MM.1S (cell line): Measurements from ENCODE around the gene MAP3K1.

Experiments
- DNase-seq: peaks from one replicate; pipeline ENCODE4 v3.0.0-alpha.2; 2015
- H2AFZ ChIP-seq: fragments of 300-600 bp; sonication (generic); 2 replicates; pipeline ENCODE4 v1.6.0; 2016; ENCODE audit warnings: antibody characterized with exemption, low read length
- H3F3A ChIP-seq: fragments of 300-600 bp; sonication (generic); 2 replicates; pipeline ENCODE4 v1.6.1; 2016; ENCODE audit warnings: mild to moderate bottlenecking, antibody characterized with exemption, low read length, moderate library complexity, mixed read lengths; ENCODE audit not compliant: insufficient read depth
- H3K27ac ChIP-seq: fragments of 300-600 bp; sonication (generic); 2 replicates; pipeline ENCODE4 v1.5.1; 2016; ENCODE audit warnings: mild to moderate bottlenecking, low read length
- H3K27me3 ChIP-seq: fragments of 300-600 bp; sonication (generic); replicated peaks from 2 replicates; pipeline ENCODE4 v1.6.0; 2016; ENCODE audit warnings: low read length; ENCODE audit not compliant: insufficient read depth
- H3K36me3 ChIP-seq: fragments of 300-600 bp; sonication (generic); replicated peaks from 2 replicates; pipeline ENCODE4 v1.6.1; 2016; ENCODE audit warnings: mild to moderate bottlenecking, low read length, mixed read lengths; ENCODE audit not compliant: insufficient read depth
- H3K4me1 ChIP-seq: fragments of 300-600 bp; sonication (generic); 2 replicates; pipeline ENCODE4 v1.6.1; 2016; ENCODE audit warnings: low read length, mixed read lengths
- H3K4me2 ChIP-seq: fragments of 300-600 bp; sonication (generic); 2 replicates; pipeline ENCODE4 v1.6.0; 2016; ENCODE audit warnings: low read depth, low read length
- H3K4me3 ChIP-seq: fragments of 300-600 bp; sonication (generic); 2 replicates; pipeline ENCODE4 v1.5.1; 2016; ENCODE audit warnings: low read length, mixed read lengths
- H3K79me2 ChIP-seq: fragments of 300-600 bp; sonication (generic); 2 replicates; pipeline ENCODE4 v1.6.1; 2016; ENCODE audit warnings: mixed run types, low read length, mixed read lengths
- H3K9ac ChIP-seq: fragments of 300-600 bp; sonication (generic); 2 replicates; pipeline ENCODE4 v1.6.1; 2016; ENCODE audit warnings: low read length, mixed read lengths
- H3K9me2 ChIP-seq: fragments of 300-600 bp; sonication (generic); replicated peaks from 2 replicates; pipeline ENCODE4 v1.6.1; 2016; ENCODE audit warnings: mild to moderate bottlenecking, low read length, mixed read lengths; ENCODE audit not compliant: insufficient read depth
- H3K9me3 ChIP-seq: fragments of 300-600 bp; sonication (generic); replicated peaks from 2 replicates; pipeline ENCODE4 v1.6.1; 2016; ENCODE audit warnings: mild to moderate bottlenecking, low read length, mixed read lengths; ENCODE audit not compliant: insufficient read depth
- H4K20me1 ChIP-seq: fragments of 300-600 bp; sonication (generic); 2 replicates; pipeline ENCODE4 v1.6.1; 2016; ENCODE audit warnings: mild to moderate bottlenecking, low read length, moderate library complexity, mixed read lengths; ENCODE audit not compliant: insufficient read depth
- EZH2 ChIP-seq: fragments of 300-600 bp; sonication (generic); optimal IDR thresholded peaks from 2 replicates; pipeline ENCODE3; 2017; ENCODE audit warnings: low read depth, mild to moderate bottlenecking, antibody characterized with exemption, low read length, mixed read lengths
- EZH2phosphoT487 ChIP-seq: fragments of 300-600 bp; sonication (generic); IDR thresholded peaks from 2 replicates; pipeline ENCODE4 v1.6.1; 2018; ENCODE audit warnings: antibody characterized with exemption, low read length
- TF ChIP-seq, protein P1 (sequence below): fragments of 300-600 bp; sonication (generic); IDR thresholded peaks from 2 replicates; pipeline ENCODE4 v1.5.1; 2016; ENCODE audit warnings: antibody characterized with exemption, low read length, mixed read lengths

Gene MAP3K1

DNA sequence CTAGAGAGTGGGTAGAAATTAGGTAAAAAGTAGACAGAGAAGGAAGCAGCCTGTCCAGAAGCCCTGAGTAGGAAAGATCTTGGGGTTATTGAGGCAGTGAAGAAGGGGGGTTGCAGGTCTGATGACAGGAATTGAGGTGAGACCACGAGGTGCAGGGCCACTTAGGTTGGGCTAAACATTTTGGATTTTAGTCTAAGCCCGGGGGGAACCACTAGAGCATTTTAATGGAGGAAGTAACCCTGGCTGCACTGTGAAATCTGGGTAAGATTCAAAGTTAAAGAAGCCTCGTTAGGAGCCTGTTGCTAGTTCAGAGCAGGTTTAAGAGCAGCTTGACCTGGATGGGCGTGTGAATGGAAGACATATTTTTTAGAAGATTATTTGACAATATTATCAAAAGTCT lies 38.3 kb downstream of the MAP3K1 start:
- no peak overlapping the region for H3K9ac ChIP-seq
- no peak overlapping the region for H3K4me2 ChIP-seq
- H3K27ac ChIP-seq, result no peak overlapping the region
- H4K20me1 ChIP-seq, result peaks cover 17% of the 10 kb centered on the region; the same call in 1 of the 2 replicates
- no peaks in the 10 kb centered on the region for H3K9me2 ChIP-seq
- H3K79me2 ChIP-seq, result peaks cover 99% of the 10 kb centered on the region
- TF ChIP-seq, protein P1, sequence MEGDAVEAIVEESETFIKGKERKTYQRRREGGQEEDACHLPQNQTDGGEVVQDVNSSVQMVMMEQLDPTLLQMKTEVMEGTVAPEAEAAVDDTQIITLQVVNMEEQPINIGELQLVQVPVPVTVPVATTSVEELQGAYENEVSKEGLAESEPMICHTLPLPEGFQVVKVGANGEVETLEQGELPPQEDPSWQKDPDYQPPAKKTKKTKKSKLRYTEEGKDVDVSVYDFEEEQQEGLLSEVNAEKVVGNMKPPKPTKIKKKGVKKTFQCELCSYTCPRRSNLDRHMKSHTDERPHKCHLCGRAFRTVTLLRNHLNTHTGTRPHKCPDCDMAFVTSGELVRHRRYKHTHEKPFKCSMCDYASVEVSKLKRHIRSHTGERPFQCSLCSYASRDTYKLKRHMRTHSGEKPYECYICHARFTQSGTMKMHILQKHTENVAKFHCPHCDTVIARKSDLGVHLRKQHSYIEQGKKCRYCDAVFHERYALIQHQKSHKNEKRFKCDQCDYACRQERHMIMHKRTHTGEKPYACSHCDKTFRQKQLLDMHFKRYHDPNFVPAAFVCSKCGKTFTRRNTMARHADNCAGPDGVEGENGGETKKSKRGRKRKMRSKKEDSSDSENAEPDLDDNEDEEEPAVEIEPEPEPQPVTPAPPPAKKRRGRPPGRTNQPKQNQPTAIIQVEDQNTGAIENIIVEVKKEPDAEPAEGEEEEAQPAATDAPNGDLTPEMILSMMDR, result no peak
- TF ChIP-seq EZH2phosphoT487, result no peak
- TF ChIP-seq EZH2, result no peak
- H3K9me3 ChIP-seq, result no peaks in the 10 kb centered on the region
- peaks cover 5% of the 10 kb centered on the region; the same call in 1 of the 2 replicates for H3K36me3 ChIP-seq
- H3K4me1 ChIP-seq, result peaks cover 48% of the 10 kb centered on the region
- H3K4me3 ChIP-seq, result no peak overlapping the region
- DNase-seq, result no peak
- peaks cover 17% of the 10 kb centered on the region for H3F3A ChIP-seq
- H2AFZ ChIP-seq, result no peak overlapping the region
- H3K27me3 ChIP-seq, result no peaks in the 10 kb centered on the region

DNA sequence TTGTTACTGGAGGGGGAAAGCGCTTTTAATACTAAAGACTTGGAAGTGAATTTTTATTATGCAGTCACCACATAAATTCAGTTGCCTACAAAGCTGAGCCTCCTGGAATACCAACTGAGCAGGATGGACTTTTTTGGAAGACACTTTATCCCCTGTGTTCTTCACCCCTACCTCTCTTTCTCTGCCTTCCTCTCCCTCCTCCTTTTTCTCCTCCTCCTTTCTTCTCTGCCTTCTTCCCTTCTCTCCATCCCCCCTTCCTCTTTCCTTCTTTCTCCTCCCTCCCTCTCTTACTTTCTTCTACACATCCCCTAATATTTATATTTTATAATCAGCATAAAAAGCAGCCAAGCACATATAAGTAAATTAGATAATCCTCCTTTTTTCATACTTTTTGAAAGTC lies 39.6 kb downstream of the MAP3K1 start:
- peaks cover 36% of the 10 kb centered on the region for H3K4me1 ChIP-seq
- no peaks in the 10 kb centered on the region for H3K27me3 ChIP-seq
- H3K9ac ChIP-seq, result no peak overlapping the region
- H3K4me3 ChIP-seq, result no peak overlapping the region
- DNase-seq, result no peak
- H3K9me2 ChIP-seq, result no peaks in the 10 kb centered on the region
- H3K79me2 ChIP-seq, result peaks cover 93% of the 10 kb centered on the region
- H3K36me3 ChIP-seq, result peaks cover 5% of the 10 kb centered on the region; the same call in 1 of the 2 replicates
- peaks cover 17% of the 10 kb centered on the region for H3F3A ChIP-seq
- H4K20me1 ChIP-seq, result peaks cover 15% of the 10 kb centered on the region; the same call in 1 of the 2 replicates
- no peak overlapping the region for H3K4me2 ChIP-seq
- no peak for TF ChIP-seq EZH2phosphoT487
- TF ChIP-seq, protein P1, result no peak
- TF ChIP-seq EZH2, result no peak
- H3K27ac ChIP-seq, result no peak overlapping the region
- no peaks in the 10 kb centered on the region for H3K9me3 ChIP-seq
- H2AFZ ChIP-seq, result no peak overlapping the region

DNA sequence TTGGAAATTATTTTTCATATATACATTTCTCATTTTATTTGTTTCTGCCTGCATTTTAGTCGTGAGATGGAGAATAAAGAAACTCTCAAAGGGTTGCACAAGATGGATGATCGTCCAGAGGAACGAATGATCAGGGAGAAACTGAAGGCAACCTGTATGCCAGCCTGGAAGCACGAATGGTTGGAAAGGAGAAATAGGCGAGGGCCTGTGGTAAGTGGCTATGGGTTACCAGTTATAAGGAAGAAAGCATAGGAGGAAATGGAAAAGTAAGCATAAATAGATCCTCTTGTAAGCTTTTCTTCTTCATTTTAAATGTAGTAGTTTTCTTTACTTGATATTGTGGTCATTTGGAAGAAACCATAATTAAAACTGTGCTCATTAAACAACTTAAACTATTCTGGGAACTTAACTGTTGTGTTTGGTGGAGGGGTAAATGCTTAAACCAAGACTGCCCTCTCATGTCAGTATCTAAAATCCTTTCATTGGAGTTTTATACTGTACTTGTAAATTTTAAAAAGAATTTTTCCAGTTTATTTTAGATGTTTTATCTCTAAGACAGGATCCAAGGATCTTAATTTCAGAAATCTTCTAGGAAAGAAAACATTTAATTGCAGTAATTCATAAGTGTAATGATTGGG lies 41.3 kb downstream of the MAP3K1 start:
- H3K4me1 ChIP-seq, result peaks cover 22% of the 10 kb centered on the region
- peaks cover 11% of the 10 kb centered on the region for H3F3A ChIP-seq
- H3K4me3 ChIP-seq, result no peak overlapping the region
- H3K27ac ChIP-seq, result no peak overlapping the region
- H4K20me1 ChIP-seq, result peaks cover 4% of the 10 kb centered on the region; the same call in 1 of the 2 replicates
- no peak overlapping the region for H3K4me2 ChIP-seq
- H2AFZ ChIP-seq, result no peak overlapping the region
- no peak for DNase-seq
- no peak for TF ChIP-seq EZH2
- TF ChIP-seq, protein P1, result 0 out of 2 replicates have a peak, but pooled peaks have one; percentile 3
- H3K27me3 ChIP-seq, result no peaks in the 10 kb centered on the region
- peaks cover 84% of the 10 kb centered on the region for H3K79me2 ChIP-seq
- H3K36me3 ChIP-seq, result peaks cover 5% of the 10 kb centered on the region; the same call in 1 of the 2 replicates
- H3K9me3 ChIP-seq, result no peaks in the 10 kb centered on the region
- H3K9ac ChIP-seq, result no peak overlapping the region
- H3K9me2 ChIP-seq, result no peaks in the 10 kb centered on the region
